MM.1S (cell line): ENCODE measurements around the gene TPI1.

Source experiments
- CTCF ChIP-seq: fragments of 300-600 bp; sonication (generic); IDR thresholded peaks from 2 replicates; pipeline ENCODE4 v1.5.1; 2016; ENCODE audit warnings: antibody characterized with exemption, low read length, mixed read lengths
- EZH2 ChIP-seq: fragments of 300-600 bp; sonication (generic); optimal IDR thresholded peaks from 2 replicates; pipeline ENCODE3; 2017; ENCODE audit warnings: low read depth, mild to moderate bottlenecking, antibody characterized with exemption, low read length, mixed read lengths
- EZH2phosphoT487 ChIP-seq: fragments of 300-600 bp; sonication (generic); IDR thresholded peaks from 2 replicates; pipeline ENCODE4 v1.6.1; 2018; ENCODE audit warnings: antibody characterized with exemption, low read length

DNA sequence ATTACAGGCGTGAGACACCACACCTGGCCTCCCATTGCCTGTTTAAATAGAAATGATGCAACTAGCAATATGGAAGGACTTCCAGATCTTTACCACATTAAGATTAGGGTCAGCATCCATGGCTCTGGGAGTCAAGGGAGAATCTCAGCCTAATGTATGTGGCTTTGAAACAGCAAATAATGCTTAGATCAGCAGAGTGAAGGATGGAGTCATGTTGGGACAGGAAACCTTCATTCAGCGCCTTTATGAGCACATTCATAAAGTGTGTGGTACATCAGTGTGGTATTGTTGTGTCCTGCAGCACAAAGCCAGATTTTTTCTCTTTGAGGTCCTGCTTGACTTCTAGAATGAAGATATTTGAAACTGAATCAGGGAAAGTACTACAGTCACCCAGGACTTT, 21.0 kb downstream of the TPI1 start:
- TF ChIP-seq CTCF (no peak), EZH2 (no peak), EZH2phosphoT487 (no peak)
